Natural killer cell (primary cell): Measurements from ENCODE around the gene GCLM. TPM values are rescaled to one million over a fixed set of nuclear protein-coding genes. Genes with fewer than 3 reads are reported as not detected.

Experiments
- ATAC-seq, 3 donors: fragments of 150-1000 bp in 2 of 3; fragments of 200-7000 bp in 1 of 3; cut with Tn5 transposase; 1 replicate in 1 of 3; 2 replicates in 2 of 3; pipeline ENCODE4 v1.10.0; 2021; ENCODE audit warnings: mild to moderate bottlenecking in 2 of 3, moderate library complexity in 2 of 3
- DNase-seq, 2 donors: peaks; one replicate each; pipeline versions ENCODE4 v3.0.0 to v3.0.0-alpha.2; 2013 to 2021; ENCODE audit warnings: mixed read lengths in 1 of 2
- H3K27ac ChIP-seq: one replicate; pipeline ENCODE4 v1.5.1; 2013; ENCODE audit warnings: mild to moderate bottlenecking, low read length
- H3K27me3 ChIP-seq: one replicate; pipeline ENCODE4 v1.6.1; 2013; ENCODE audit warnings: low read length; ENCODE audit not compliant: control insufficient read depth, insufficient read depth
- H3K36me3 ChIP-seq: one replicate; pipeline ENCODE4 v1.6.1; 2013; ENCODE audit warnings: low read length; ENCODE audit not compliant: control insufficient read depth, insufficient read depth
- H3K4me1 ChIP-seq: one replicate; pipeline ENCODE4 v1.6.1; 2013; ENCODE audit warnings: low read length; ENCODE audit not compliant: control insufficient read depth, insufficient read depth
- H3K4me3 ChIP-seq: one replicate; pipeline ENCODE4 v1.5.1; 2013; ENCODE audit warnings: low read length
- H3K9me3 ChIP-seq: one replicate; pipeline ENCODE4 v1.6.1; 2013; ENCODE audit warnings: low read length; ENCODE audit not compliant: control insufficient read depth, insufficient read depth
- H3K27ac Mint-ChIP-seq, 2 donors: one replicate each; pipeline ENCODE4 v1.8.0; 2022; ENCODE audit warnings: mild to moderate bottlenecking in 2 of 2, mixed read lengths in 2 of 2, moderate library complexity in 1 of 2
- H3K27me3 Mint-ChIP-seq, 2 donors: one replicate each; pipeline ENCODE4 v1.8.0; 2022; ENCODE audit warnings: low read depth in 2 of 2, mixed read lengths in 2 of 2
- H3K36me3 Mint-ChIP-seq: one replicate; pipeline ENCODE4 v1.8.0; 2022; ENCODE audit warnings: mixed read lengths
- H3K4me1 Mint-ChIP-seq, 2 donors: one replicate each; pipeline ENCODE4 v1.8.0; 2022; ENCODE audit warnings: mixed read lengths in 2 of 2
- H3K4me3 Mint-ChIP-seq: one replicate; pipeline ENCODE4 v1.8.0; 2022; ENCODE audit warnings: mild to moderate bottlenecking, moderate library complexity, mixed read lengths
- H3K9me3 Mint-ChIP-seq, 2 donors: one replicate each; pipeline ENCODE4 v1.8.0; 2022; ENCODE audit warnings: mixed read lengths in 2 of 2
- WGBS: methylation state at CpG from one replicate; pipeline ENCODE4 v1.1.7; 2013; ENCODE audit warnings: missing lambda C conversion rate; ENCODE audit not compliant: insufficient coverage; 5-methylcytosine and 5-hydroxymethylcytosine counted together
- intact Hi-C: fragments of 100-400 bp; cut with micrococcal nuclease; formaldehyde crosslinking; loops from one replicate; pipeline ENCODE4 v1.14.2; 2022
- total RNA-seq, 4 donors: library from RNA; stranded (reverse); fragments of 120-200 nt in 1 of 4; gene quantifications; one replicate each; pipeline versions ENCODE4 v1.2.3 to v1.2.4, GENCODE V29; 2013 to 2022
- TF ChIP-seq, protein P1 (sequence below): fragments of 200-600 bp; IDR thresholded peaks from one replicate; pipeline ENCODE4 v1.8.0; 2022; ENCODE audit warnings: antibody characterized with exemption

GCLM gene
- total RNA-seq, 3 donors from 2014 or later (not counting 1 experiment from before 2014, with no cell fraction given): 16.1 to 25.5 (median 18.6) TPM

DNA sequence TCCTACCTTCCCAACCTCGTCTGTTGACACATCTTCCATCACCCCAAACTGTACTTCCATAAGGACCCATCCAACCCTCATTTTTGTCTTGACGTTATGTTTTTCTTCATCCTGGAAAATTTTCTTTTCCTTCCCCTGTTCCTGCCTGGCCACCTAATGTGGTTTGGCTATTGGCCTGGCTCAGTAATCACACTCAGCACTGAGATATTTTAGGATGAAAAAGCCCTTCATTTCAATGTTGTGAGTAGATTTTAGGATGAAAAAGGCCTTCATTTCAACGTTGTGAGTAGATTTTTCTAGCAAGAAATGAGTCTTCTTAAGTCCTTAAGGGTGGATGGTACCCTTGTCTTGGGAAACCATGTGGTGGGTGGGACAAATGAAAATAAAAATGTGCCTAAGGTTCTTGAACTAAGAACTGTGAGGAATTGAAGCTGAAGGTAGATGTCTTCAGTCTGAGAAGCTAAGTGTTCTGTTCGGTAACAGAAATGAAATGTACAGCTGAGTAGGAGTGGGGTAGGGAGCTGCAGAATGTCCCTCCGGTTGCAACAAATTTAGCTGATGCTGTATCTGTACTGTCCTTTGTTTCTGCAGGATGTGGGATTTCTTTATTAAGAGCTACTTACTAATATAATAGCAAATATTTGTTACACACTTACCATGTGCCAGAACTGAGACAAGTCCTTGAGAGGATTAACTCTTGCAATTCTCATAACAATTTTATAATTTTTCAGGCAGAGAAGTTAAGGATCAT is 66.3 kb downstream of the GCLM start:
- Histone ChIP-seq H3K27ac (no peak overlapping the region), H3K36me3 (no peaks in the 10 kb centered on the region), H3K4me1 (peaks cover 20% of the 10 kb centered on the region), H3K4me3 (no peak overlapping the region), H3K9me3 (no peaks in the 10 kb centered on the region), H3K27me3 (no peaks in the 10 kb centered on the region)
- no peak overlapping the region for H3K4me3 Mint-ChIP-seq
- no peaks in the 10 kb centered on the region for H3K9me3 Mint-ChIP-seq
- ATAC-seq (no peak), DNase-seq (no peak)
- no peaks in the 10 kb centered on the region for H3K36me3 Mint-ChIP-seq
- peaks cover 0 to 3% of the 10 kb centered on the region in 2 donors for H3K27me3 Mint-ChIP-seq
- WGBS: 92% methylated on average over 5 of the region's 5 CpGs
- intact Hi-C loops: loop anchor here (10.0 kb wide), 4 partner anchors 172 to 878 kb away; partner anchors contain the start of gene DIPK1A
- no peak overlapping the region for H3K27ac Mint-ChIP-seq
- TF ChIP-seq, protein P1, sequence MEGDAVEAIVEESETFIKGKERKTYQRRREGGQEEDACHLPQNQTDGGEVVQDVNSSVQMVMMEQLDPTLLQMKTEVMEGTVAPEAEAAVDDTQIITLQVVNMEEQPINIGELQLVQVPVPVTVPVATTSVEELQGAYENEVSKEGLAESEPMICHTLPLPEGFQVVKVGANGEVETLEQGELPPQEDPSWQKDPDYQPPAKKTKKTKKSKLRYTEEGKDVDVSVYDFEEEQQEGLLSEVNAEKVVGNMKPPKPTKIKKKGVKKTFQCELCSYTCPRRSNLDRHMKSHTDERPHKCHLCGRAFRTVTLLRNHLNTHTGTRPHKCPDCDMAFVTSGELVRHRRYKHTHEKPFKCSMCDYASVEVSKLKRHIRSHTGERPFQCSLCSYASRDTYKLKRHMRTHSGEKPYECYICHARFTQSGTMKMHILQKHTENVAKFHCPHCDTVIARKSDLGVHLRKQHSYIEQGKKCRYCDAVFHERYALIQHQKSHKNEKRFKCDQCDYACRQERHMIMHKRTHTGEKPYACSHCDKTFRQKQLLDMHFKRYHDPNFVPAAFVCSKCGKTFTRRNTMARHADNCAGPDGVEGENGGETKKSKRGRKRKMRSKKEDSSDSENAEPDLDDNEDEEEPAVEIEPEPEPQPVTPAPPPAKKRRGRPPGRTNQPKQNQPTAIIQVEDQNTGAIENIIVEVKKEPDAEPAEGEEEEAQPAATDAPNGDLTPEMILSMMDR: no peak
- H3K4me1 Mint-ChIP-seq: peaks cover 30 to 32% of the 10 kb centered on the region in 2 donors

DNA sequence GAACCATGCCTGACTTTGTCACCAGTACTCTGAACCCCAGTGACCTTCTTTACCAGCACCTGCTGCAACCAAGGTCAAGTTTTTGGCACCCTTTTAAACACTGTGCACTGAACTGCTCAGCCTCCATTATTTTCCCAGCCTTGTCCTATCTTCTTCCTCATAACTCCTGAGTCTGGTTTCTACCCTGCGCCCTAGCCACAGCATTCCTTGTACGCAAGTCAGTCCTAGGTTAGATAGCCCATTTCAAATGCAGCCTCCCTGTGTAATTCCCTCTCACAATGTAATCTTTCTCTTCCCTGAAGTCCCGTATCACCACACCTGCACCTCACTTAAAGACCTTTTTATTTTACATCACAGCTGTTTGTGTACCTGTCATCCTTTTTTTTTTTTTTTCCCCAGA is 67.5 kb downstream of the GCLM start:
- TF ChIP-seq, protein P1: no peak
- Mint-ChIP-seq H3K4me3 (no peak overlapping the region), H3K9me3 (no peaks in the 10 kb centered on the region), H3K27ac (no peak overlapping the region), H3K27me3 (no peaks in the 10 kb centered on the region), H3K36me3 (no peaks in the 10 kb centered on the region), H3K4me1 (peaks cover 20 to 22% of the 10 kb centered on the region in 2 donors)
- no peak for DNase-seq
- Histone ChIP-seq H3K27me3 (no peaks in the 10 kb centered on the region), H3K36me3 (no peaks in the 10 kb centered on the region), H3K4me1 (peaks cover 18% of the 10 kb centered on the region), H3K27ac (no peak overlapping the region), H3K9me3 (no peaks in the 10 kb centered on the region), H3K4me3 (no peak overlapping the region)
- WGBS: 96% methylated on average over 3 of the region's 3 CpGs
- ATAC-seq: no peak
- intact Hi-C loops: loop anchor here (10.0 kb wide), 4 partner anchors 173 to 877 kb away; partner anchors contain the start of gene DIPK1A

DNA sequence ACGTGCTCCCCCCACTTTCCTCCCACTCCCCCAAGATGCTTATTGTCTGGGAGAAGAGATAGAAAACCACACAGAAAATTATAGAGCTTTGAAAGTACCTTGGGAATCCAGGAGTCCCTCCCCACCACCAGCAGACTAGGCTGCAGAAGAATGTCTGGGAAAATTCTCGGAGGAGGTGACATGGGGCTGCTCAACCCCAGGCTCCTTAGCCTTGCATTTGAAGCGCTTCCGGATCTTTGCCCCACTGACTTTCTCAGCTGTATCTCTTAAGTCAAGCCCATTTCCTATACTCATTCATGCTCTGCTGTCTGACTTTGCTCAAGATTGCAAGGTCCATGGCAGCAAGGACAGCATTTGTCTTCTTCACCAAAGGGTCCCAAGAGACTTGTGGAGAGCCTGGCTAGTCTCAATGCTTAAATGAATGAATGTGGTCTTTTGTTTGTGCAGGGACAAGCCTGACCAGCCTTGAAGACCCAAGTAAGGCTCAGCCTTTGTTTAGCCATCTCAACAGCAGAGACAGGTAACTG is 68.2 kb downstream of the GCLM start:
- WGBS: 99% methylated on average over 3 of the region's 4 CpGs
- intact Hi-C loops: loop anchor here (10.0 kb wide), 4 partner anchors 174 to 876 kb away; partner anchors contain the start of gene DIPK1A

More for the DNA sequence above, 68.2 kb downstream of the GCLM start:
- Mint-ChIP-seq H3K27ac (no peak overlapping the region), H3K9me3 (no peaks in the 10 kb centered on the region), H3K4me1 (peaks cover 17 to 18% of the 10 kb centered on the region in 2 donors), H3K4me3 (no peak overlapping the region), H3K27me3 (no peaks in the 10 kb centered on the region), H3K36me3 (no peaks in the 10 kb centered on the region)
- Histone ChIP-seq H3K4me1 (peaks cover 16% of the 10 kb centered on the region), H3K36me3 (no peaks in the 10 kb centered on the region), H3K27ac (no peak overlapping the region), H3K27me3 (no peaks in the 10 kb centered on the region), H3K9me3 (no peaks in the 10 kb centered on the region), H3K4me3 (no peak overlapping the region)
- TF ChIP-seq, protein P1: no peak
- ATAC-seq: no peak
- DNase-seq: no peak
